ENCODE data around the gene CNOT6.

CNOT6 gene

GRCh38 chr5:180545248-180545647 lies 51.1 kb downstream of the CNOT6 start:
- Histone ChIP-seq H3K4me1 (ENCODE audit: insufficient read depth, low read length, severe bottlenecking) (no peaks in the 10 kb centered on the region), H3K4me3 (ENCODE audit: low read depth, low read length, poor library complexity, severe bottlenecking) (no peak overlapping the region), H2AFZ (ENCODE audit: low read length) (no peak overlapping the region), H3K9me3 (ENCODE audit: low read length) (peaks cover 3% of the 10 kb centered on the region; the same call in 1 of the 2 replicates), H3K36me3 (ENCODE audit: insufficient read depth, low read length) (peaks cover 81% of the 10 kb centered on the region), H3K4me2 (ENCODE audit: low read length) (no peak overlapping the region), H3K79me2 (ENCODE audit: insufficient read depth, low read length) (peaks cover 7% of the 10 kb centered on the region; the same call in 1 of the 2 replicates), H3K9me2 (ENCODE audit: low read depth, low read length) (no peaks in the 10 kb centered on the region), H3F3A (ENCODE audit: insufficient read depth, low read length) (no peaks in the 10 kb centered on the region), H3K27ac (ENCODE audit: low read depth, low read length, poor library complexity, severe bottlenecking) (no peak overlapping the region), H3K27me3 (ENCODE audit: insufficient read depth, low read length) (no peaks in the 10 kb centered on the region), H4K20me1 (ENCODE audit: insufficient read depth, low read length) (no peaks in the 10 kb centered on the region), H3K9ac (ENCODE audit: low read length) (no peak overlapping the region)
- TF ChIP-seq CTCF (IDR thresholded peaks at IDR 0.05; ENCODE audit: low read length) (no peak), EZH2 (IDR thresholded peaks at IDR 0.05; ENCODE audit: borderline replicate concordance, low read length) (no peak)

GRCh38 chr5:180548563-180548962 lies 54.4 kb downstream of the CNOT6 start:
- no peaks in the 10 kb centered on the region for H3F3A ChIP-seq (ENCODE audit: insufficient read depth, low read length)
- no peaks in the 10 kb centered on the region for H3K9me2 ChIP-seq (ENCODE audit: low read depth, low read length)
- H3K9ac ChIP-seq (ENCODE audit: low read length), result no peak overlapping the region
- peaks cover 7% of the 10 kb centered on the region; the same call in 1 of the 2 replicates for H3K79me2 ChIP-seq (ENCODE audit: insufficient read depth, low read length)
- H3K4me3 ChIP-seq (ENCODE audit: low read depth, low read length, poor library complexity, severe bottlenecking), result no peak overlapping the region
- H3K4me2 ChIP-seq (ENCODE audit: low read length), result no peak overlapping the region
- peaks cover 3% of the 10 kb centered on the region; the same call in 1 of the 2 replicates for H3K9me3 ChIP-seq (ENCODE audit: low read length)
- no peak overlapping the region for H2AFZ ChIP-seq (ENCODE audit: low read length)
- TF ChIP-seq EZH2 (IDR thresholded peaks at IDR 0.05; ENCODE audit: borderline replicate concordance, low read length) (no peak), CTCF (IDR thresholded peaks at IDR 0.05; ENCODE audit: low read length) (no peak)
- H3K36me3 ChIP-seq (ENCODE audit: insufficient read depth, low read length), result peaks cover 88% of the 10 kb centered on the region
- H3K4me1 ChIP-seq (ENCODE audit: insufficient read depth, low read length, severe bottlenecking), result no peaks in the 10 kb centered on the region
- H4K20me1 ChIP-seq (ENCODE audit: insufficient read depth, low read length), result no peaks in the 10 kb centered on the region
- H3K27me3 ChIP-seq (ENCODE audit: insufficient read depth, low read length), result no peaks in the 10 kb centered on the region
- no peak overlapping the region for H3K27ac ChIP-seq (ENCODE audit: low read depth, low read length, poor library complexity, severe bottlenecking)

GRCh38 chr5:180553530-180553929 lies 59.4 kb downstream of the CNOT6 start:
- TF ChIP-seq CTCF (IDR thresholded peaks at IDR 0.05; ENCODE audit: low read length) (no peak), EZH2 (IDR thresholded peaks at IDR 0.05; ENCODE audit: borderline replicate concordance, low read length) (no peak)
- no peaks in the 10 kb centered on the region for H3K4me1 ChIP-seq (ENCODE audit: insufficient read depth, low read length, severe bottlenecking)
- H3K79me2 ChIP-seq (ENCODE audit: insufficient read depth, low read length), result no peaks in the 10 kb centered on the region
- H3K9me2 ChIP-seq (ENCODE audit: low read depth, low read length), result no peaks in the 10 kb centered on the region
- H3K36me3 ChIP-seq (ENCODE audit: insufficient read depth, low read length), result peaks cover 85% of the 10 kb centered on the region
- H4K20me1 ChIP-seq (ENCODE audit: insufficient read depth, low read length), result no peaks in the 10 kb centered on the region
- no peak overlapping the region for H3K4me3 ChIP-seq (ENCODE audit: low read depth, low read length, poor library complexity, severe bottlenecking)
- H2AFZ ChIP-seq (ENCODE audit: low read length), result no peak overlapping the region
- H3K4me2 ChIP-seq (ENCODE audit: low read length), result no peak overlapping the region
- H3K27me3 ChIP-seq (ENCODE audit: insufficient read depth, low read length), result no peaks in the 10 kb centered on the region
- no peak overlapping the region for H3K9ac ChIP-seq (ENCODE audit: low read length)
- no peaks in the 10 kb centered on the region for H3K9me3 ChIP-seq (ENCODE audit: low read length)
- no peak overlapping the region for H3K27ac ChIP-seq (ENCODE audit: low read depth, low read length, poor library complexity, severe bottlenecking)
- no peaks in the 10 kb centered on the region for H3F3A ChIP-seq (ENCODE audit: insufficient read depth, low read length)

Data from OCI-LY1 (cell line).